ENCODE measurements around the gene HID1.
"Not testable (repeated sequence)": the region's sequence is repeated elsewhere in the genome, so short reads cannot be mapped to it uniquely, and the experiment has no call there.

Gene HID1

GRCh38 chr17:75006653-75007052 is 34.1 kb upstream of the HID1 start:
- Mint-ChIP-seq H3K36me3 (ENCODE audit: low read depth) (no peaks in the 10 kb centered on the region), H3K9me3 (no peaks in the 10 kb centered on the region), H3K27ac (no peak overlapping the region), H3K4me3 (no peak overlapping the region), H3K4me1 (ENCODE audit: low read depth) (no peaks in the 10 kb centered on the region), H3K27me3 (ENCODE audit: low read depth) (peaks cover 3% of the 10 kb centered on the region)
- DNase-seq (ENCODE audit: low spot score), result no peak

GRCh38 chr17:75006084-75006483 is 33.5 kb upstream of the HID1 start:
- not testable (repeated sequence) for DNase-seq (ENCODE audit: low spot score); H3K27me3 Mint-ChIP-seq (ENCODE audit: low read depth); H3K4me3 Mint-ChIP-seq; H3K36me3 Mint-ChIP-seq (ENCODE audit: low read depth); H3K27ac Mint-ChIP-seq; H3K4me1 Mint-ChIP-seq (ENCODE audit: low read depth); H3K9me3 Mint-ChIP-seq

GRCh38 chr17:75005291-75005690 is 32.7 kb upstream of the HID1 start:
- H3K4me3 Mint-ChIP-seq, result no peak overlapping the region
- no peaks in the 10 kb centered on the region for H3K4me1 Mint-ChIP-seq (ENCODE audit: low read depth)
- DNase-seq (ENCODE audit: low spot score), result no peak
- peaks cover 3% of the 10 kb centered on the region for H3K27me3 Mint-ChIP-seq (ENCODE audit: low read depth)
- no peaks in the 10 kb centered on the region for H3K36me3 Mint-ChIP-seq (ENCODE audit: low read depth)
- H3K9me3 Mint-ChIP-seq, result no peaks in the 10 kb centered on the region
- H3K27ac Mint-ChIP-seq, result no peak overlapping the region

GRCh38 chr17:75004371-75004770 is 31.8 kb upstream of the HID1 start:
- Mint-ChIP-seq H3K9me3 (no peaks in the 10 kb centered on the region), H3K27ac (no peak overlapping the region), H3K4me3 (no peak overlapping the region), H3K4me1 (ENCODE audit: low read depth) (no peaks in the 10 kb centered on the region), H3K36me3 (ENCODE audit: low read depth) (no peaks in the 10 kb centered on the region), H3K27me3 (ENCODE audit: low read depth) (peaks cover 3% of the 10 kb centered on the region)
- DNase-seq (ENCODE audit: low spot score), result no peak

- Mint-ChIP-seq H3K4me3 (no peak overlapping the region), H3K9me3 (no peaks in the 10 kb centered on the region), H3K36me3 (ENCODE audit: low read depth) (no peaks in the 10 kb centered on the region), H3K4me1 (ENCODE audit: low read depth) (no peaks in the 10 kb centered on the region), H3K27ac (no peak overlapping the region), H3K27me3 (ENCODE audit: low read depth) (peaks cover 3% of the 10 kb centered on the region)
- no peak for DNase-seq (ENCODE audit: low spot score)
Observed at GRCh38 chr17:75003957-75004355, 31.4 kb upstream of the HID1 start.

- Mint-ChIP-seq H3K4me1 (ENCODE audit: low read depth) (peaks cover 5% of the 10 kb centered on the region), H3K27me3 (ENCODE audit: low read depth) (peaks cover 3% of the 10 kb centered on the region), H3K4me3 (no peak overlapping the region), H3K9me3 (no peaks in the 10 kb centered on the region), H3K27ac (no peak overlapping the region), H3K36me3 (ENCODE audit: low read depth) (no peaks in the 10 kb centered on the region)
- DNase-seq (ENCODE audit: low spot score), result no peak
Observed at GRCh38 chr17:75003070-75003956, 30.8 kb upstream of the HID1 start.

GRCh38 chr17:75001915-75002843 is 29.6 kb upstream of the HID1 start:
- Mint-ChIP-seq H3K36me3 (ENCODE audit: low read depth) (no peaks in the 10 kb centered on the region), H3K27me3 (ENCODE audit: low read depth) (peaks cover 3% of the 10 kb centered on the region), H3K4me3 (no peak overlapping the region), H3K4me1 (ENCODE audit: low read depth) (peaks cover 6% of the 10 kb centered on the region), H3K9me3 (no peaks in the 10 kb centered on the region), H3K27ac (no peak overlapping the region)
- DNase-seq (ENCODE audit: low spot score), result no peak

GRCh38 chr17:74999523-74999922 is 27.0 kb upstream of the HID1 start:
- Mint-ChIP-seq H3K27ac (no peak overlapping the region), H3K4me3 (no peak overlapping the region)

GRCh38 chr17:74998783-74999182 is 26.2 kb upstream of the HID1 start:
- Mint-ChIP-seq H3K27ac (no peak overlapping the region), H3K4me1 (ENCODE audit: low read depth) (peaks cover 6% of the 10 kb centered on the region), H3K4me3 (no peak overlapping the region), H3K27me3 (ENCODE audit: low read depth) (no peaks in the 10 kb centered on the region), H3K9me3 (no peaks in the 10 kb centered on the region), H3K36me3 (ENCODE audit: low read depth) (no peaks in the 10 kb centered on the region)
- DNase-seq (ENCODE audit: low spot score), result no peak

More at GRCh38 chr17:74999523-74999922, 27.0 kb upstream of the HID1 start:
- Mint-ChIP-seq H3K36me3 (ENCODE audit: low read depth) (no peaks in the 10 kb centered on the region), H3K27me3 (ENCODE audit: low read depth) (no peaks in the 10 kb centered on the region), H3K4me1 (ENCODE audit: low read depth) (peaks cover 6% of the 10 kb centered on the region), H3K9me3 (no peaks in the 10 kb centered on the region)
- no peak for DNase-seq (ENCODE audit: low spot score)

- Mint-ChIP-seq H3K36me3 (ENCODE audit: low read depth) (no peaks in the 10 kb centered on the region), H3K4me3 (no peak overlapping the region), H3K27me3 (ENCODE audit: low read depth) (peaks cover 8% of the 10 kb centered on the region), H3K4me1 (ENCODE audit: low read depth) (peaks cover 6% of the 10 kb centered on the region), H3K9me3 (no peaks in the 10 kb centered on the region), H3K27ac (no peak overlapping the region)
- DNase-seq (ENCODE audit: low spot score), result no peak
Observed at GRCh38 chr17:74995847-74996246, 23.3 kb upstream of the HID1 start.

GRCh38 chr17:74994440-74994839 is 21.9 kb upstream of the HID1 start:
- Mint-ChIP-seq H3K9me3 (no peaks in the 10 kb centered on the region), H3K4me1 (ENCODE audit: low read depth) (peaks cover 6% of the 10 kb centered on the region), H3K36me3 (ENCODE audit: low read depth) (no peaks in the 10 kb centered on the region), H3K27me3 (ENCODE audit: low read depth) (peaks cover 10% of the 10 kb centered on the region), H3K27ac (no peak overlapping the region), H3K4me3 (no peak overlapping the region)
- no peak for DNase-seq (ENCODE audit: low spot score)

GRCh38 chr17:74992223-74992622 is 19.7 kb upstream of the HID1 start:
- H3K36me3 Mint-ChIP-seq (ENCODE audit: low read depth), result no peaks in the 10 kb centered on the region
- H3K27ac Mint-ChIP-seq, result no peak overlapping the region
- H3K27me3 Mint-ChIP-seq (ENCODE audit: low read depth), result peaks cover 20% of the 10 kb centered on the region
- no peak for DNase-seq (ENCODE audit: low spot score)
- H3K4me1 Mint-ChIP-seq (ENCODE audit: low read depth), result peaks cover 1% of the 10 kb centered on the region
- no peaks in the 10 kb centered on the region for H3K9me3 Mint-ChIP-seq
- H3K4me3 Mint-ChIP-seq, result no peak overlapping the region

- DNase-seq (ENCODE audit: low spot score), result no peak
- Mint-ChIP-seq H3K4me3 (no peak overlapping the region), H3K36me3 (ENCODE audit: low read depth) (no peaks in the 10 kb centered on the region), H3K9me3 (no peaks in the 10 kb centered on the region), H3K27ac (no peak overlapping the region), H3K4me1 (ENCODE audit: low read depth) (peaks cover 4% of the 10 kb centered on the region), H3K27me3 (ENCODE audit: low read depth) (peaks cover 25% of the 10 kb centered on the region)
Observed at GRCh38 chr17:74990581-74991105, 18.1 kb upstream of the HID1 start.
